Heart left ventricle (tissue), 16 donors: ENCODE data around the gene ATP6V0A1. TPM values are rescaled to one million over a fixed set of nuclear protein-coding genes. Genes with fewer than 3 reads are reported as not detected.

ENCODE experiments used
- ATAC-seq, 4 donors: fragments of 200-7000 bp; cut with Tn5 transposase; one replicate each; pipeline ENCODE4 v1.9.1; 2020 to 2022; ENCODE audit warnings: moderate library complexity in 4 of 4, mild to moderate bottlenecking in 3 of 4, moderate number of reproducible peaks in 1 of 4
- DNase-seq, 5 donors: peaks; one replicate each; pipeline ENCODE4 v3.0.0-alpha.2; 2020
- H3K27ac ChIP-seq, 12 donors: fragments of 200-600 bp; sonication (generic) in 4 of 12; one replicate each; pipeline versions ENCODE4 v1.5.0 to v1.8.0; 2016 to 2022; ENCODE audit warnings: mild to moderate bottlenecking in 2 of 12
- H3K27me3 ChIP-seq, 9 donors: fragments of 200-600 bp; sonication (generic) in 2 of 9; one replicate each; pipeline versions ENCODE4 v1.5.1 to v1.8.0; 2016 to 2022; ENCODE audit warnings: mild to moderate bottlenecking in 3 of 9
- H3K36me3 ChIP-seq, 9 donors: fragments of 200-600 bp; sonication (generic) in 2 of 9; one replicate each; pipeline versions ENCODE4 v1.5.0 to v1.8.0; 2018 to 2022; ENCODE audit warnings: mild to moderate bottlenecking in 2 of 9
- H3K4me1 ChIP-seq, 12 donors: fragments of 200-600 bp; sonication (generic) in 4 of 12; one replicate each; pipeline versions ENCODE4 v1.5.0 to v1.8.0; 2016 to 2022; ENCODE audit warnings: mild to moderate bottlenecking in 3 of 12
- H3K4me3 ChIP-seq, 12 donors: fragments of 200-600 bp; sonication (generic) in 4 of 12; one replicate each; pipeline versions ENCODE4 v1.5.0 to v1.8.0; 2017 to 2022; ENCODE audit warnings: mild to moderate bottlenecking in 9 of 12, moderate library complexity in 4 of 12
- H3K9me3 ChIP-seq, 12 donors: fragments of 200-600 bp; sonication (generic) in 4 of 12; one replicate each; pipeline versions ENCODE4 v1.5.0 to v1.8.0; 2016 to 2022; ENCODE audit warnings: mild to moderate bottlenecking in 1 of 12
- POLR2A ChIP-seq, 2 donors: fragments of 450-650 bp; IDR thresholded peaks; one replicate each; pipeline ENCODE4 v1.6.1; 2017; ENCODE audit warnings: antibody characterized with exemption in 2 of 2, mild to moderate bottlenecking in 2 of 2, moderate library complexity in 2 of 2
- WGBS, 4 donors: extraction: QIAGEN DNeasy Blood & Tissue Kit in 2 of 4; methylation state at CpG; one replicate each; pipeline versions ENCODE4 v1.1.5 to v1.1.7; 2013 to 2018; 5-methylcytosine and 5-hydroxymethylcytosine counted together
- intact Hi-C, 10 donors: fragments of 100-400 bp; cut with DNase I; formaldehyde crosslinking; loops; one replicate each; pipeline versions ENCODE4 v1.11.1 to v1.14.2; 2022
- polyA plus RNA-seq, 2 donors: library from polyadenylated mRNA; stranded (reverse); fragments of 200-250 nt; gene quantifications; one replicate each; pipeline ENCODE4 v1.2.3, GENCODE V29; 2013
- total RNA-seq, 9 donors: library from RNA; depleted of rRNA in 2 of 9; stranded (reverse); fragments of >200 nt in 2 of 9; fragmentation: NEBNext Ultra II Directional in 3 of 9; extraction: Animal tissue kit (Norgen Biotek cat#: 25700) in 3 of 9; gene quantifications; one replicate each; pipeline versions ENCODE4 v1.1.0 to v1.2.4, GENCODE V29; 2016 to 2023
- TF ChIP-seq, protein P1 (sequence below), 12 donors: fragments of 200-600 bp; sonication (generic) in 4 of 12; IDR thresholded peaks; one replicate each; pipeline versions ENCODE4 v1.5.0 to v1.8.0; 2018 to 2022; ENCODE audit warnings: antibody characterized with exemption in 12 of 12, mild to moderate bottlenecking in 5 of 12
- donor health status: ischemic (EF 13 %, LVEDD 7.1; RV severe dilation, severe dysfunction).
- donor health status: healthy with polysubstance abuse.
- donor health status: DM: no; HTN: yes; CAD: no.
- donor health status: DM: no; HTN: no; CAD: no.
- donor health status: ischemic (EF 25% LVEDD 6.9; RV normal size, moderate dysfunction).
- donor health status: ischemic (EF 25% LVEDD 5.7; RV mildly dilated, moderate dysfunction).
- donor health status: healthy.
- donor health status: DM: yes; HTN: yes; CAD: no.
- donor health status: ischemic (EF 35%, LVEDD 5.7; RV mildly dilated, moderate dysfunction).
- donor health status: nonischemic (EF 11% LVEDD 7.7; RV severe dilation, severe dysfunction).
- donor health status: DM: yes; HTN: yes; CAD: no.
- donor health status: PGD.
- donor health status: ischemic (EF 29% LVEDD 5.4; RV normal size, mild dysfunction).
- donor health status: nonischemic (EF 23%, LVEDD 6.1; RV moderate dilation, normal function).

ATP6V0A1 gene
- total and polyA plus RNA-seq, 11 donors: 24.3 to 65.9 (median 35.9) TPM

DNA sequence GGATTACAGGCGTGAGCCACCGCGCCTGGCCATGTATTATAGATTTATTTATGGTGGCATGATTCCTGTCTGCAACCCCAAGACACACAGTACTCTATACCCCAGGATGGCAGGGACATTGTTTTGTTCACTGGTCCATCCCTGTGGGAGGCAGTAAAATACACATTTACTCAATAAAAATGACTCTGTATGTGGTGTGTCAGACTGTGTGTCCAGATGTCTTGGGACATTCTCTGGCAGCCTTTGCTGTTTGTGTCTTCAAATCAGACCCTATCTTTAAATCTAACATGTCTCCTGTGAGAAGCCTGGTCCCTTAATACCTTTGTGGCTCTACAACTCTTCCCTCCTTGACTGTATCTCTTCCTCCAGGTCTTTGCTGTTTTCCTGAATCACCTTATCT is 101.6 kb downstream of the ATP6V0A1 start:
- intact Hi-C loops: no loop called here
- peaks cover 0 to 15% (median 10%) of the 10 kb centered on the region in 9 donors for H3K36me3 ChIP-seq
- no peaks in the 10 kb centered on the region for H3K9me3 ChIP-seq
- no peaks in the 10 kb centered on the region for H3K27me3 ChIP-seq
- no peak overlapping the region for H3K27ac ChIP-seq
- peaks cover 10 to 37% (median 28%) of the 10 kb centered on the region in 12 donors for H3K4me1 ChIP-seq
- H3K4me3 ChIP-seq: no peak overlapping the region
- ATAC-seq (no peak), DNase-seq (no peak)
- TF ChIP-seq, protein P1, sequence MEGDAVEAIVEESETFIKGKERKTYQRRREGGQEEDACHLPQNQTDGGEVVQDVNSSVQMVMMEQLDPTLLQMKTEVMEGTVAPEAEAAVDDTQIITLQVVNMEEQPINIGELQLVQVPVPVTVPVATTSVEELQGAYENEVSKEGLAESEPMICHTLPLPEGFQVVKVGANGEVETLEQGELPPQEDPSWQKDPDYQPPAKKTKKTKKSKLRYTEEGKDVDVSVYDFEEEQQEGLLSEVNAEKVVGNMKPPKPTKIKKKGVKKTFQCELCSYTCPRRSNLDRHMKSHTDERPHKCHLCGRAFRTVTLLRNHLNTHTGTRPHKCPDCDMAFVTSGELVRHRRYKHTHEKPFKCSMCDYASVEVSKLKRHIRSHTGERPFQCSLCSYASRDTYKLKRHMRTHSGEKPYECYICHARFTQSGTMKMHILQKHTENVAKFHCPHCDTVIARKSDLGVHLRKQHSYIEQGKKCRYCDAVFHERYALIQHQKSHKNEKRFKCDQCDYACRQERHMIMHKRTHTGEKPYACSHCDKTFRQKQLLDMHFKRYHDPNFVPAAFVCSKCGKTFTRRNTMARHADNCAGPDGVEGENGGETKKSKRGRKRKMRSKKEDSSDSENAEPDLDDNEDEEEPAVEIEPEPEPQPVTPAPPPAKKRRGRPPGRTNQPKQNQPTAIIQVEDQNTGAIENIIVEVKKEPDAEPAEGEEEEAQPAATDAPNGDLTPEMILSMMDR (IDR thresholded peaks at IDR 0.05): no peak
- TF ChIP-seq POLR2A (IDR thresholded peaks at IDR 0.05): no peak
- 86 to 97% (median 92%) methylated on average over 3 of the region's 3 CpGs for WGBS, 4 donors

GRCh38 chr17:42561897-42562387 is 103.3 kb downstream of the ATP6V0A1 start, which contains the start of gene COASY:
COASY (plus strand) TSS chr17:42562148; CDS start chr17:42562623, 475 bp downstream.
- intact Hi-C loops: no loop called here
- H3K4me1 ChIP-seq: peaks cover 10 to 42% (median 31%) of the 10 kb centered on the region in 12 donors
- H3K36me3 ChIP-seq: peaks cover 0 to 25% (median 19%) of the 10 kb centered on the region in 9 donors
- peak within 1 kb of the TSS; percentile 55 to 95 (median 86) for H3K4me3 ChIP-seq
- TF ChIP-seq POLR2A (IDR thresholded peaks at IDR 0.05): peak in 1 of 2 donors; percentile 41
- TF ChIP-seq, protein P1 (IDR thresholded peaks at IDR 0.05): no peak
- H3K27me3 ChIP-seq: no peaks in the 10 kb centered on the region
- DNase-seq (peak; percentile 97 to 98 (median 98)), ATAC-seq (peak; percentile 81 to 88 (median 84))
- H3K27ac ChIP-seq: peak within 1 kb of the TSS; percentile 54 to 90 (median 80)
- 0 to 1% (median 0%) methylated on average over 20 to 26 of the region's 26 CpGs for WGBS, 4 donors
- no peaks in the 10 kb centered on the region for H3K9me3 ChIP-seq

- ATAC-seq (no peak), DNase-seq (peak in 1 of 5 donors; percentile 67)
- H3K9me3 ChIP-seq: no peaks in the 10 kb centered on the region
- H3K27ac ChIP-seq: peak overlapping the region; percentile 16 to 90 (median 80)
- H3K4me1 ChIP-seq: peaks cover 10 to 45% (median 34%) of the 10 kb centered on the region in 12 donors
- no peaks in the 10 kb centered on the region for H3K27me3 ChIP-seq
- H3K4me3 ChIP-seq: peak overlapping the region; percentile 55 to 95 (median 86)
- intact Hi-C loops: no loop called here
- 8 to 11% (median 8%) methylated on average over 28 to 48 of the region's 48 CpGs for WGBS, 4 donors
- TF ChIP-seq, protein P1 (IDR thresholded peaks at IDR 0.05): no peak
- TF ChIP-seq POLR2A (IDR thresholded peaks at IDR 0.05): no peak
- peaks cover 0 to 25% (median 19%) of the 10 kb centered on the region in 9 donors for H3K36me3 ChIP-seq
Observed at GRCh38 chr17:42562388-42563142, 103.9 kb downstream of the ATP6V0A1 start.

GRCh38 chr17:42563143-42563509 is 104.4 kb downstream of the ATP6V0A1 start:
- Histone ChIP-seq H3K36me3 (peaks cover 0 to 25% (median 19%) of the 10 kb centered on the region in 9 donors), H3K4me3 (peak overlapping the region; percentile 55 to 95 (median 86)), H3K27me3 (no peaks in the 10 kb centered on the region), H3K4me1 (peaks cover 10 to 50% (median 39%) of the 10 kb centered on the region in 12 donors), H3K27ac (peak overlapping the region in 4 of 12 donors; percentile 71 to 90 (median 85)), H3K9me3 (no peaks in the 10 kb centered on the region)
- intact Hi-C loops: no loop called here
- no peak for TF ChIP-seq POLR2A (IDR thresholded peaks at IDR 0.05)
- 75 to 84% (median 76%) methylated on average over 9 to 14 of the region's 14 CpGs for WGBS, 4 donors
- DNase-seq: no peak
- no peak for ATAC-seq
